Keratinocyte (primary cell): ENCODE results near the gene CACNG4. TPM values are rescaled to one million over a fixed set of nuclear protein-coding genes. Genes with fewer than 3 reads are reported as not detected.

ENCODE experiments used
- DNase-seq: peaks from one replicate; pipeline ENCODE4 v3.0.0-alpha.2; 2011; ENCODE audit warnings: low read depth, missing footprints, low spot score
- FAIRE-seq: peaks from 2 replicates; lab custom pipeline; 2011; peaks lifted over from hg19 to GRCh38; lab: Jason Lieb, UNC
- H2AFZ ChIP-seq: 2 replicates; pipeline ENCODE4 v1.6.0; 2012; ENCODE audit warnings: low read length, control low read depth, inconsistent platforms; ENCODE audit not compliant: control insufficient read depth
- H3K27ac ChIP-seq: 2 replicates; pipeline ENCODE4 v1.5.1; 2011; ENCODE audit warnings: low read length; ENCODE audit not compliant: control insufficient read depth, insufficient read depth
- H3K27me3 ChIP-seq: 3 replicates; pipeline ENCODE4 v1.6.0; 2011; ENCODE audit warnings: low read length; ENCODE audit not compliant: control insufficient read depth, insufficient read depth; ENCODE audit errors: extremely low read depth
- H3K36me3 ChIP-seq, 2 experiments: 2 replicates in 1 of 2; 3 replicates in 1 of 2; pipeline ENCODE4 v1.5.1; 2011; ENCODE audit warnings: low read length in 2 of 2, mild to moderate bottlenecking in 1 of 2; ENCODE audit not compliant: control insufficient read depth in 2 of 2, insufficient read depth in 2 of 2; ENCODE audit errors: extremely low read depth in 1 of 2
- H3K4me1 ChIP-seq: 3 replicates; pipeline ENCODE4 v1.5.1; 2011; ENCODE audit warnings: low read length; ENCODE audit not compliant: control insufficient read depth, insufficient read depth; ENCODE audit errors: extremely low read depth
- H3K4me2 ChIP-seq: 3 replicates; pipeline ENCODE4 v1.6.0; 2011; ENCODE audit warnings: low read depth, low read length; ENCODE audit not compliant: control insufficient read depth, insufficient read depth; ENCODE audit errors: extremely low read depth
- H3K4me3 ChIP-seq, 3 experiments: fragments of 200-600 bp in 1 of 3; sonication (generic) in 1 of 3; 2 replicates in 2 of 3; 3 replicates in 1 of 3; pipeline ENCODE4 v1.5.1; 2011 to 2016; ENCODE audit warnings: low read length in 3 of 3, mild to moderate bottlenecking in 3 of 3, control low read depth in 2 of 3, inconsistent platforms in 1 of 3, low read depth in 1 of 3, mixed read lengths in 1 of 3, mixed run types in 1 of 3, moderate library complexity in 1 of 3; ENCODE audit not compliant: control insufficient read depth in 2 of 3, insufficient read depth in 2 of 3; ENCODE audit errors: extremely low read depth in 1 of 3
- H3K79me2 ChIP-seq: 2 replicates; pipeline ENCODE4 v1.6.0; 2012; ENCODE audit warnings: low read length; ENCODE audit not compliant: control insufficient read depth, insufficient read depth
- H3K9ac ChIP-seq: 3 replicates; pipeline ENCODE4 v1.6.0; 2011; ENCODE audit warnings: low read length; ENCODE audit not compliant: control insufficient read depth, insufficient read depth; ENCODE audit errors: extremely low read depth
- H3K9me1 ChIP-seq: 3 replicates; pipeline ENCODE4 v1.6.0; 2011; ENCODE audit warnings: low read length; ENCODE audit not compliant: control insufficient read depth, insufficient read depth; ENCODE audit errors: extremely low read depth
- H3K9me3 ChIP-seq: 2 replicates; pipeline ENCODE4 v1.5.1; 2012; ENCODE audit warnings: low read depth, low read length; ENCODE audit not compliant: control insufficient read depth
- H4K20me1 ChIP-seq: 3 replicates; pipeline ENCODE4 v1.6.0; 2011; ENCODE audit warnings: low read length; ENCODE audit not compliant: control insufficient read depth, insufficient read depth; ENCODE audit errors: extremely low read depth
- EZH2 ChIP-seq: IDR thresholded peaks from one replicate; pipeline ENCODE4 v1.6.1; 2012; ENCODE audit warnings: inconsistent platforms, mild to moderate bottlenecking, low read length, moderate library complexity
- dilution Hi-C: fragments of 300-500 bp; cut with MboI; formaldehyde crosslinking; loops from one replicate; pipeline ENCODE4 v1.7.0; 2020; ENCODE audit warnings: low sequenced_read_pairs; ENCODE audit not compliant: extremely low pct_ligation_motif_present
- polyA plus RNA-seq, 5 experiments: library from polyadenylated mRNA; depleted of rRNA in 3 of 5; stranded (reverse) in 3 of 5; stranded (forward) in 1 of 5; unstranded in 1 of 5; fragments of >200 nt; gene quantifications; 1 replicate in 1 of 5; 2 replicates in 3 of 5; 3 replicates in 1 of 5; pipeline versions ENCODE4 v1.2.1 to v1.2.3, GENCODE V29; 2011 to 2012; ENCODE audit warnings: missing spikeins in 2 of 5, low read depth in 1 of 5, low replicate concordance in 1 of 5
- TF ChIP-seq, protein P1 (sequence below), 3 experiments: IDR thresholded peaks in 1 of 3; conservative IDR thresholded peaks in 1 of 3; optimal IDR thresholded peaks in 1 of 3; 2 replicates in 2 of 3; 3 replicates in 1 of 3; pipeline versions ENCODE3 to v1.5.1; 2011; ENCODE audit warnings: low read length in 3 of 3, mild to moderate bottlenecking in 3 of 3, moderate library complexity in 2 of 3, control low read depth in 1 of 3, inconsistent platforms in 1 of 3; ENCODE audit not compliant: insufficient read depth in 2 of 3; ENCODE audit errors: extremely low read depth in 1 of 3

The CACNG4 gene
- polyA plus RNA-seq, 1 donor (not counting 4 experiments of a cell fraction or from before 2014, with no cell fraction given), result not detected

DNA sequence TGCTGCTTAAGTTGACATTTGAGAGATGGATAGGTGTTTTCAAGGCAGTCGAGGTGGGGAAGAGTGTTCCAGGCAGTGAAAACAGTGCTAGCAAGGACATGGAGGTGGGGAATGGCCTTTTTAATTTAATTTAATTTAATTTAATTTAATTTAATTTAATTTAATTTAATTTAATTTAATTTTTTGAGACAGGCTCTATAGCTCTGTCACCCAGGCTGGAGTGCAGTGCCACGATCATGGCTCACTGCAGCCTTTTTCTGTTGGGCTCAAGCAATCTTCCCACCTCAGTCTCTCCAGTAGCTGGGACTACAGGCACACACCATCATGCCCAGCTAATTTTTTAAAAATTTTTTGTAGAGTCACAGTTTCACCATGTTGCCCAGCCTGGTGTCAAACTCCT, 32.2 kb upstream of the CACNG4 start:
- no peak overlapping the region for H2AFZ ChIP-seq
- no peak for FAIRE-seq
- no peaks in the 10 kb centered on the region for H3K4me1 ChIP-seq
- H3K9me3 ChIP-seq, result no peaks in the 10 kb centered on the region
- dilution Hi-C loops, result no loop called here
- H3K27me3 ChIP-seq, result no peaks in the 10 kb centered on the region
- no peak overlapping the region for H3K27ac ChIP-seq
- H3K79me2 ChIP-seq, result no peaks in the 10 kb centered on the region
- H3K4me2 ChIP-seq, result no peak overlapping the region
- H3K36me3 ChIP-seq, result no peaks in the 10 kb centered on the region
- DNase-seq, result no peak
- H3K9me1 ChIP-seq, result no peaks in the 10 kb centered on the region
- H4K20me1 ChIP-seq, result no peaks in the 10 kb centered on the region
- no peak overlapping the region for H3K9ac ChIP-seq
- TF ChIP-seq EZH2, result no peak
- TF ChIP-seq, protein P1, sequence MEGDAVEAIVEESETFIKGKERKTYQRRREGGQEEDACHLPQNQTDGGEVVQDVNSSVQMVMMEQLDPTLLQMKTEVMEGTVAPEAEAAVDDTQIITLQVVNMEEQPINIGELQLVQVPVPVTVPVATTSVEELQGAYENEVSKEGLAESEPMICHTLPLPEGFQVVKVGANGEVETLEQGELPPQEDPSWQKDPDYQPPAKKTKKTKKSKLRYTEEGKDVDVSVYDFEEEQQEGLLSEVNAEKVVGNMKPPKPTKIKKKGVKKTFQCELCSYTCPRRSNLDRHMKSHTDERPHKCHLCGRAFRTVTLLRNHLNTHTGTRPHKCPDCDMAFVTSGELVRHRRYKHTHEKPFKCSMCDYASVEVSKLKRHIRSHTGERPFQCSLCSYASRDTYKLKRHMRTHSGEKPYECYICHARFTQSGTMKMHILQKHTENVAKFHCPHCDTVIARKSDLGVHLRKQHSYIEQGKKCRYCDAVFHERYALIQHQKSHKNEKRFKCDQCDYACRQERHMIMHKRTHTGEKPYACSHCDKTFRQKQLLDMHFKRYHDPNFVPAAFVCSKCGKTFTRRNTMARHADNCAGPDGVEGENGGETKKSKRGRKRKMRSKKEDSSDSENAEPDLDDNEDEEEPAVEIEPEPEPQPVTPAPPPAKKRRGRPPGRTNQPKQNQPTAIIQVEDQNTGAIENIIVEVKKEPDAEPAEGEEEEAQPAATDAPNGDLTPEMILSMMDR (optimal IDR thresholded peaks at IDR 0.05 in 1 of 3, IDR thresholded peaks at IDR 0.05 in 1 of 3, conservative IDR thresholded peaks at IDR 0.05 in 1 of 3; ENCODE audit: extremely low read depth in 1 of 3, insufficient read depth in 2 of 3, low read length in 3 of 3), result no peak
- H3K4me3 ChIP-seq, result no peak overlapping the region

DNA sequence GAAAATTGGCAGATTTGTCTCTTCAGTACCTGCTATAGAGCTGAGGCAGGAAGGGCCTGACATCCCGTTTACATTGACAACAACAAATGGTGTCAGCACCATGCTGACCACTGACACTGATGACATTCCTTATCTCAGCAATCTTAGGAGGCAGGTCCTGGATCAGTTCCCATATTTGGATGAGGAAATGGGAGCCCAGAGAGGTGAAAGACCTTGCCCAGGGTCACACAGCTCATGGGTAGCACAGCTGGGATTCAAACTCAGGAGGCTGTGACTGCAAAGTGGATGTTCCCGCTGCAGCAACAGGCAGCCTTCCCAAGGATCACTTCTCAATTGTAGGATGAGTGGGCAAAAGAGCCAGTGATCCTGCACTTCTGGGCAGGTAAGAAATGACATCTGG, 30.5 kb upstream of the CACNG4 start:
- H3K4me2 ChIP-seq, result no peak overlapping the region
- H3K9me1 ChIP-seq, result no peaks in the 10 kb centered on the region
- DNase-seq (no peak), FAIRE-seq (no peak)
- no peak overlapping the region for H3K4me3 ChIP-seq
- no peak overlapping the region for H3K9ac ChIP-seq
- peaks cover 5% of the 10 kb centered on the region for H3K27me3 ChIP-seq
- no peaks in the 10 kb centered on the region for H4K20me1 ChIP-seq
- H3K36me3 ChIP-seq, result no peaks in the 10 kb centered on the region
- H3K27ac ChIP-seq, result no peak overlapping the region
- no peaks in the 10 kb centered on the region for H3K4me1 ChIP-seq
- H3K79me2 ChIP-seq, result no peaks in the 10 kb centered on the region
- dilution Hi-C loops, result no loop called here
- H3K9me3 ChIP-seq, result no peaks in the 10 kb centered on the region
- no peak overlapping the region for H2AFZ ChIP-seq
- TF ChIP-seq, protein P1 (optimal IDR thresholded peaks at IDR 0.05 in 1 of 3, IDR thresholded peaks at IDR 0.05 in 1 of 3, conservative IDR thresholded peaks at IDR 0.05 in 1 of 3; ENCODE audit: extremely low read depth in 1 of 3, insufficient read depth in 2 of 3, low read length in 3 of 3), result no peak
- TF ChIP-seq EZH2, result no peak
